ENCODE results near the gene TCF12.

GRCh38 chr15:57335719-57336118 is 417.3 kb downstream of the TCF12 start:
- TF ChIP-seq TCF7L2 (IDR thresholded peaks at IDR 0.05; ENCODE audit: low read depth, low read length) (no peak), POLR2AphosphoS5 (IDR thresholded peaks at IDR 0.05; ENCODE audit: low read depth, low read length) (no peak), CTCF (IDR thresholded peaks at IDR 0.05) (no peak)
